Measurements from ENCODE around the gene SOWAHD.
"Not testable (repeated sequence)": the region's sequence is repeated elsewhere in the genome, so short reads cannot be mapped to it uniquely, and the experiment has no call there.

The SOWAHD gene

GRCh38 chrX:119756926-119757635 is 1.3 kb upstream of the SOWAHD start:
- H3K4me3 ChIP-seq, result no peak overlapping the region
- H3K27ac ChIP-seq, result peak overlapping the region in 9 of 21 experiments; percentile 14 to 85 (median 54)

- H3K4me3 ChIP-seq, result peak overlapping the region; percentile 33 to 56 (median 48)
- H3K27ac ChIP-seq, result peak overlapping the region in 9 of 21 experiments; percentile 23 to 85 (median 66)
These were observed 776 bp upstream of the SOWAHD start for GRCh38 chrX:119757646-119757978.

GRCh38 chrX:119758731-119759247 is 401 bp downstream of the SOWAHD start:
- Histone ChIP-seq H3K4me3 (peak overlapping the region; percentile 33 to 56 (median 48)), H3K27ac (peak overlapping the region in 14 of 21 experiments; percentile 26 to 80 (median 55))

GRCh38 chrX:119759248-119759766 is 919 bp downstream of the SOWAHD start:
- peak overlapping the region in 7 of 21 experiments; percentile 26 to 80 (median 49) for H3K27ac ChIP-seq
- peak overlapping the region; percentile 33 to 56 (median 48) for H3K4me3 ChIP-seq

GRCh38 chrX:119760026-119760877 is 1.9 kb downstream of the SOWAHD start:
- Histone ChIP-seq H3K4me3 (no peak overlapping the region), H3K27ac (peak overlapping the region in 1 of 21 experiments; percentile 67)

GRCh38 chrX:119762718-119763117 is 4.3 kb downstream of the SOWAHD start:
- Histone ChIP-seq H3K27ac (no peak overlapping the region), H3K4me3 (no peak overlapping the region)

GRCh38 chrX:119763181-119763580 is 4.8 kb downstream of the SOWAHD start:
- H3K4me3 ChIP-seq, result no peak overlapping the region
- no peak overlapping the region for H3K27ac ChIP-seq

- Histone ChIP-seq H3K27ac (no peak overlapping the region), H3K4me3 (no peak overlapping the region)
These were observed 5.5 kb downstream of the SOWAHD start for GRCh38 chrX:119763836-119764387.

GRCh38 chrX:119768436-119768835 is 10.0 kb downstream of the SOWAHD start:
- H3K27ac ChIP-seq, H3K4me3 ChIP-seq: not testable (repeated sequence)

GRCh38 chrX:119769388-119769787 is 11.0 kb downstream of the SOWAHD start:
- not testable (repeated sequence) for H3K4me3 ChIP-seq, H3K27ac ChIP-seq

- no peak overlapping the region for H3K4me3 ChIP-seq
- peak overlapping the region in 3 of 21 experiments; percentile 16 to 57 (median 44) for H3K27ac ChIP-seq
These were observed 17.3 kb downstream of the SOWAHD start for GRCh38 chrX:119775517-119776238.

GRCh38 chrX:119778829-119779228 is 20.4 kb downstream of the SOWAHD start:
- H3K27ac ChIP-seq, result no peak overlapping the region
- H3K4me3 ChIP-seq, result no peak overlapping the region

GRCh38 chrX:119783026-119783425 is 24.6 kb downstream of the SOWAHD start:
- no peak overlapping the region for H3K4me3 ChIP-seq
- H3K27ac ChIP-seq, result no peak overlapping the region

- H3K27ac ChIP-seq, result no peak overlapping the region
- no peak overlapping the region for H3K4me3 ChIP-seq
These were observed 26.5 kb downstream of the SOWAHD start for GRCh38 chrX:119784747-119785446.

GRCh38 chrX:119790977-119791436 is 32.6 kb downstream of the SOWAHD start:
- peak overlapping the region; percentile 55 to 77 (median 70) for H3K4me3 ChIP-seq
- H3K27ac ChIP-seq, result peak overlapping the region; percentile 71 to 94 (median 86)

GRCh38 chrX:119791437-119792231 is 33.2 kb downstream of the SOWAHD start, which contains the start of gene RPL39:
Gene RPL39, minus strand, starts transcription at chrX:119791630. Its CDS starts 54 bp downstream, at chrX:119791576.
- peak within 1 kb of the TSS; percentile 55 to 77 (median 70) for H3K4me3 ChIP-seq
- peak within 1 kb of the TSS; percentile 71 to 94 (median 86) for H3K27ac ChIP-seq

- no peak overlapping the region for H3K4me3 ChIP-seq
- no peak overlapping the region for H3K27ac ChIP-seq
These were observed 43.1 kb downstream of the SOWAHD start for GRCh38 chrX:119801253-119802221.

All from skin epidermis (tissue), 12 donors.